Measurements from ENCODE around the gene PEAK3. TPM values are rescaled to one million over a fixed set of nuclear protein-coding genes. Genes with fewer than 3 reads are reported as not detected.

PEAK3 gene
- total and polyA plus RNA-seq, 10 of the 15 experiments (the other 5 are each of a cell fraction or from before 2014, with no cell fraction given), result 0.03 to 0.10 (median 0.05) TPM; not detected in 7

- H3K4me3 ChIP-seq, result no peak overlapping the region
- FAIRE-seq (no peak), ATAC-seq (no peak), DNase-seq (ENCODE audit: low read depth, low spot score) (no peak)
- H3K27me3 ChIP-seq (replicated peaks in 1 of 2; ENCODE audit: control insufficient read depth in 2 of 2, insufficient read depth in 2 of 2, low read length in 1 of 2), result no peaks in the 10 kb centered on the region; a peak in 2 of 4 replicates
- 44% methylated on average over 21 of the region's 28 CpGs for WGBS (ENCODE audit: insufficient coverage, insufficient replicate concordance, low lambda C conversion rate, missing lambda C conversion rate)
- intact Hi-C loops (cut with micrococcal nuclease; ENCODE audit: unreplicated experiment) (loop anchor here (2.0 kb wide), 1 partner anchor 156 kb away; no protein-coding TSS in a partner anchor), in situ Hi-C loops (cut with MboI) (no loop called here)
- BruUV-seq (replicated peaks), result no TSS peak
- RAD21 ChIA-PET (ENCODE audit: unreplicated experiment), result interaction anchor here (0.6 kb wide), 1 partner anchor 158 kb away, joined by 3 read pairs; no protein-coding TSS in a partner anchor
- H3K4me2 ChIP-seq (ENCODE audit: control insufficient read depth, insufficient read depth), result no peak overlapping the region
- no peaks in the 10 kb centered on the region for H4K20me1 ChIP-seq (ENCODE audit: control insufficient read depth, insufficient read depth)
- POLR2A ChIA-PET, result no interaction called here
- no peaks in the 10 kb centered on the region for H3K79me2 ChIP-seq (ENCODE audit: control insufficient read depth, insufficient read depth, low read length)
- TF ChIP-seq SMAD5 (IDR thresholded peaks at IDR 0.05; ENCODE audit: low read depth) (no peak), RFX5 (IDR thresholded peaks at IDR 0.05; ENCODE audit: low read depth, low read length) (no peak), CBFB (IDR thresholded peaks at IDR 0.05; ENCODE audit: low read depth) (no peak), FOXK2 (IDR thresholded peaks at IDR 0.05) (no peak), SUPT20H (IDR thresholded peaks at IDR 0.05; ENCODE audit: borderline replicate concordance, control insufficient read depth, low read depth, low read length) (no peak), SUZ12 (IDR thresholded peaks at IDR 0.05; ENCODE audit: unreplicated experiment) (no peak), KDM1A (IDR thresholded peaks at IDR 0.05; ENCODE audit: borderline replicate concordance) (no peak), NFIC (IDR thresholded peaks at IDR 0.05; ENCODE audit: low read depth, low read length) (no peak), YY1 (IDR thresholded peaks at IDR 0.05; ENCODE audit: low read depth, low read length) (no peak), GATAD2B (conservative IDR thresholded peaks at IDR 0.05; ENCODE audit: low read depth) (no peak), BRCA1 (IDR thresholded peaks at IDR 0.05; ENCODE audit: low read depth, low read length) (no peak), POLR2AphosphoS2 (IDR thresholded peaks at IDR 0.05; ENCODE audit: low read depth, low read length) (no peak), SKIL (IDR thresholded peaks at IDR 0.05; ENCODE audit: low read depth, poor library complexity, severe bottlenecking) (no peak), POLR2AphosphoS5 (IDR thresholded peaks at IDR 0.05; ENCODE audit: low read length) (no peak)
- TF ChIP-seq, protein P1, sequence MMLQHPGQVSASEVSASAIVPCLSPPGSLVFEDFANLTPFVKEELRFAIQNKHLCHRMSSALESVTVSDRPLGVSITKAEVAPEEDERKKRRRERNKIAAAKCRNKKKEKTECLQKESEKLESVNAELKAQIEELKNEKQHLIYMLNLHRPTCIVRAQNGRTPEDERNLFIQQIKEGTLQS (IDR thresholded peaks at IDR 0.05; ENCODE audit: borderline replicate concordance, extremely low read depth, low read depth, low read length), result no peak
- TF ChIP-seq, protein P2, sequence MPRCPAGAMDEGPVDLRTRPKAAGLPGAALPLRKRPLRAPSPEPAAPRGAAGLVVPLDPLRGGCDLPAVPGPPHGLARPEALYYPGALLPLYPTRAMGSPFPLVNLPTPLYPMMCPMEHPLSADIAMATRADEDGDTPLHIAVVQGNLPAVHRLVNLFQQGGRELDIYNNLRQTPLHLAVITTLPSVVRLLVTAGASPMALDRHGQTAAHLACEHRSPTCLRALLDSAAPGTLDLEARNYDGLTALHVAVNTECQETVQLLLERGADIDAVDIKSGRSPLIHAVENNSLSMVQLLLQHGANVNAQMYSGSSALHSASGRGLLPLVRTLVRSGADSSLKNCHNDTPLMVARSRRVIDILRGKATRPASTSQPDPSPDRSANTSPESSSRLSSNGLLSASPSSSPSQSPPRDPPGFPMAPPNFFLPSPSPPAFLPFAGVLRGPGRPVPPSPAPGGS (IDR thresholded peaks at IDR 0.05; ENCODE audit: borderline replicate concordance, insufficient read depth, low read depth, low read length, poor library complexity, severe bottlenecking), result no peak
- H3K27ac ChIP-seq (ENCODE audit: control insufficient read depth, insufficient read depth), result no peak overlapping the region
- peaks cover 6% of the 10 kb centered on the region; the same call in 1 of the 3 replicates for H3K9me3 ChIP-seq (replicated peaks; ENCODE audit: control insufficient read depth, insufficient read depth, low read length)
- H3K4me1 ChIP-seq (ENCODE audit: control insufficient read depth, insufficient read depth, low read length), result no peaks in the 10 kb centered on the region
- H2AFZ ChIP-seq (ENCODE audit: control insufficient read depth, low read depth, low read length), result no peak overlapping the region
- H3K36me3 ChIP-seq (ENCODE audit: control insufficient read depth in 2 of 2, insufficient read depth in 2 of 2, low read length in 1 of 2), result no peaks in the 10 kb centered on the region
- CTCF ChIA-PET, result interaction anchor here (0.7 kb wide), 1 partner anchor 24 kb away, joined by 3 read pairs; no protein-coding TSS in a partner anchor
- SMC1A ChIA-PET (ENCODE audit: uncharacterized antibody, unreplicated experiment), result interaction anchor here (0.6 kb wide), 1 partner anchor 15 kb away, joined by 3 read pairs; no protein-coding TSS in a partner anchor
- no peak overlapping the region for H3K9ac ChIP-seq (ENCODE audit: control insufficient read depth, insufficient read depth, low read length)
Measured at GRCh38 chr19:2312820-2313501, 31.0 kb upstream of the PEAK3 start.
